Neutrophil (primary cell): ENCODE data around the gene C10orf105.
A peak's percentile ranks its signal among the peaks of the same experiment; 100 is the strongest.

Experiments
- H3K27ac ChIP-seq: fragments of 200-600 bp; sonication (generic); 2 replicates; pipeline ENCODE4 v1.5.1; 2016; ENCODE audit warnings: mild to moderate bottlenecking, moderate library complexity
- H3K27me3 ChIP-seq: fragments of 200-600 bp; sonication (generic); 2 replicates; pipeline ENCODE4 v1.6.0; 2016; ENCODE audit warnings: mild to moderate bottlenecking
- H3K36me3 ChIP-seq: fragments of 200-600 bp; sonication (generic); 2 replicates; pipeline ENCODE4 v1.5.1; 2017
- H3K4me1 ChIP-seq, 2 experiments: fragments of 200-600 bp in 1 of 2; sonication (generic) in 1 of 2; 1 replicate in 1 of 2; 2 replicates in 1 of 2; pipeline versions ENCODE4 v1.5.1 to v1.6.1; 2013 to 2016; ENCODE audit warnings: low read depth in 1 of 2, low read length in 1 of 2, mild to moderate bottlenecking in 1 of 2, moderate library complexity in 1 of 2; ENCODE audit not compliant: control insufficient read depth in 1 of 2, insufficient read depth in 1 of 2
- H3K4me3 ChIP-seq, 2 experiments: fragments of 200-600 bp in 1 of 2; sonication (generic) in 1 of 2; 1 replicate in 1 of 2; 2 replicates in 1 of 2; pipeline ENCODE4 v1.5.1; 2013 to 2016; ENCODE audit warnings: low read depth in 1 of 2, low read length in 1 of 2, mild to moderate bottlenecking in 1 of 2, moderate library complexity in 1 of 2
- H3K9me3 ChIP-seq: fragments of 200-600 bp; sonication (generic); 2 replicates; pipeline ENCODE4 v1.5.1; 2016
- CTCF ChIP-seq: fragments of 200-600 bp; sonication (generic); IDR thresholded peaks from 2 replicates; pipeline ENCODE4 v1.5.1; 2016; ENCODE audit warnings: antibody characterized with exemption

Gene C10orf105

GRCh38 chr10:71757399-71757922 lies 37.9 kb upstream of the C10orf105 start:
- Histone ChIP-seq H3K4me3 (peak overlapping the region; percentile 54 to 64), H3K36me3 (peaks cover 93% of the 10 kb centered on the region), H3K4me1 (peaks cover 94 to 95% of the 10 kb centered on the region in 2 experiments), H3K27me3 (no peaks in the 10 kb centered on the region), H3K9me3 (no peaks in the 10 kb centered on the region), H3K27ac (peak overlapping the region; percentile 99)
- no peak for TF ChIP-seq CTCF

- Histone ChIP-seq H3K4me1 (peaks cover 94 to 95% of the 10 kb centered on the region in 2 experiments), H3K27me3 (no peaks in the 10 kb centered on the region), H3K9me3 (no peaks in the 10 kb centered on the region), H3K4me3 (peak overlapping the region; percentile 54 to 64), H3K27ac (peak overlapping the region; percentile 99), H3K36me3 (peaks cover 93% of the 10 kb centered on the region)
- TF ChIP-seq CTCF, result no peak
Observed at GRCh38 chr10:71756311-71757191, 37.0 kb upstream of the C10orf105 start.

GRCh38 chr10:71755179-71755879 lies 35.8 kb upstream of the C10orf105 start:
- peaks cover 94 to 95% of the 10 kb centered on the region in 2 experiments for H3K4me1 ChIP-seq
- H3K9me3 ChIP-seq, result no peaks in the 10 kb centered on the region
- peak overlapping the region; percentile 99 for H3K27ac ChIP-seq
- no peaks in the 10 kb centered on the region for H3K27me3 ChIP-seq
- H3K4me3 ChIP-seq, result peak overlapping the region; percentile 54 to 64
- H3K36me3 ChIP-seq, result peaks cover 93% of the 10 kb centered on the region
- TF ChIP-seq CTCF, result no peak

- Histone ChIP-seq H3K4me1 (peaks cover 100% of the 10 kb centered on the region in 2 experiments), H3K27me3 (no peaks in the 10 kb centered on the region), H3K9me3 (no peaks in the 10 kb centered on the region), H3K4me3 (peak overlapping the region; percentile 54 to 64), H3K27ac (peak overlapping the region; percentile 99), H3K36me3 (peaks cover 97% of the 10 kb centered on the region)
- no peak for TF ChIP-seq CTCF
Observed at GRCh38 chr10:71754562-71754961, 35.0 kb upstream of the C10orf105 start.

- no peaks in the 10 kb centered on the region for H3K9me3 ChIP-seq
- H3K27ac ChIP-seq, result peak overlapping the region; percentile 99
- peaks cover 100% of the 10 kb centered on the region in 2 experiments for H3K4me1 ChIP-seq
- no peak for TF ChIP-seq CTCF
- peaks cover 97% of the 10 kb centered on the region for H3K36me3 ChIP-seq
- peak overlapping the region; percentile 54 to 64 for H3K4me3 ChIP-seq
- no peaks in the 10 kb centered on the region for H3K27me3 ChIP-seq
Observed at GRCh38 chr10:71753960-71754505, 34.5 kb upstream of the C10orf105 start.
